GM12878 (cell line): ENCODE measurements around the gene LCORL. TPM values are rescaled to one million over a fixed set of nuclear protein-coding genes. Genes with fewer than 3 reads are reported as not detected.

Source experiments
- ATAC-seq: fragments of 200-7000 bp; cut with Tn5 transposase; 3 replicates; pipeline ENCODE4 v1.9.1; 2020; ENCODE audit warnings: mild to moderate bottlenecking, moderate library complexity
- BruUV-seq: library from RNA; stranded (reverse); fragments of 400-500 nt; replicated peaks from 2 replicates; lab custom pipeline; 2021; lab: Mats Ljungman, UMichigan
- CTCF ChIA-PET: fragments of 300-600 bp; sonication (Branson Sonifier 250); formaldehyde crosslinking; extraction: SDS; loops from one replicate; lab custom pipeline; 2021; ENCODE audit warnings: inconsistent platforms; lab: Yijun Ruan, JAX
- POLR2A ChIA-PET: fragments of 350-600 bp; formaldehyde crosslinking; extraction: SDS; loops from one replicate; lab custom pipeline; 2021; ENCODE audit warnings: inconsistent platforms; lab: Charles Lee
- RAD21 ChIA-PET: fragments of 300-600 bp; sonication (Branson Sonifier 250); formaldehyde crosslinking; loops from one replicate; lab custom pipeline; 2023; ENCODE audit warnings: antibody characterized with exemption; ENCODE audit not compliant: unreplicated experiment; lab: Charles Lee
- SMC1A ChIA-PET: fragments of 300-600 bp; sonication (Branson Sonifier 250); formaldehyde crosslinking; loops from one replicate; lab custom pipeline; 2023; ENCODE audit not compliant: unreplicated experiment, uncharacterized antibody; lab: Charles Lee
- DNase-seq: peaks from one replicate; pipeline ENCODE4 v3.0.0-alpha.2; 2011; ENCODE audit warnings: low read depth, low spot score
- FAIRE-seq: peaks from 3 replicates; lab custom pipeline; 2011; peaks lifted over from hg19 to GRCh38; lab: Jason Lieb, UNC
- H2AFZ ChIP-seq: 2 replicates; pipeline ENCODE4 v1.6.0; 2011; ENCODE audit warnings: low read depth, low read length, control low read depth; ENCODE audit not compliant: control insufficient read depth
- H3K27ac ChIP-seq: 2 replicates; pipeline ENCODE4 v1.5.1; 2011; ENCODE audit warnings: control low read depth; ENCODE audit not compliant: control insufficient read depth, insufficient read depth
- H3K27me3 ChIP-seq, 2 experiments: replicated peaks in 1 of 2; 2 replicates each; pipeline versions ENCODE4 v1.6.0 to v1.6.1; 2011; ENCODE audit warnings: low read length in 1 of 2; ENCODE audit not compliant: control insufficient read depth in 2 of 2, insufficient read depth in 2 of 2
- H3K36me3 ChIP-seq, 2 experiments: 2 replicates each; pipeline ENCODE4 v1.5.1; 2011; ENCODE audit warnings: low read length in 1 of 2; ENCODE audit not compliant: control insufficient read depth in 2 of 2, insufficient read depth in 2 of 2
- H3K4me1 ChIP-seq: 2 replicates; pipeline ENCODE4 v1.6.1; 2011; ENCODE audit warnings: mild to moderate bottlenecking, low read length, moderate library complexity, mixed read lengths; ENCODE audit not compliant: control insufficient read depth, insufficient read depth
- H3K4me2 ChIP-seq: 2 replicates; pipeline ENCODE4 v1.6.0; 2011; ENCODE audit warnings: control low read depth; ENCODE audit not compliant: control insufficient read depth, insufficient read depth
- H3K4me3 ChIP-seq: fragments of 200-600 bp; sonication (generic); 2 replicates; pipeline ENCODE4 v1.5.1; 2016
- H3K79me2 ChIP-seq: 2 replicates; pipeline ENCODE4 v1.6.0; 2011; ENCODE audit warnings: low read length; ENCODE audit not compliant: control insufficient read depth, insufficient read depth
- H3K9ac ChIP-seq: 2 replicates; pipeline ENCODE4 v1.8.0; 2011; ENCODE audit warnings: low read length, control low read depth, mixed read lengths; ENCODE audit not compliant: control insufficient read depth, insufficient read depth
- H3K9me3 ChIP-seq: replicated peaks from 3 replicates; pipeline ENCODE4 v1.5.1; 2011; ENCODE audit warnings: mild to moderate bottlenecking, low read length; ENCODE audit not compliant: control insufficient read depth, insufficient read depth
- H4K20me1 ChIP-seq: 2 replicates; pipeline ENCODE4 v1.6.0; 2011; ENCODE audit not compliant: control insufficient read depth, insufficient read depth
- GATAD2B ChIP-seq: fragments of 450-650 bp; conservative IDR thresholded peaks from 2 replicates; pipeline ENCODE4 v1.6.1; 2017; ENCODE audit warnings: low read depth, mild to moderate bottlenecking, moderate library complexity
- HDGF ChIP-seq: fragments of 450-650 bp; IDR thresholded peaks from 2 replicates; pipeline ENCODE4 v1.6.1; 2016; ENCODE audit warnings: antibody characterized with exemption
- MAX ChIP-seq: IDR thresholded peaks from 2 replicates; pipeline ENCODE4 v1.6.1; 2012; ENCODE audit warnings: low read depth, low read length, improper control_type of control experiment
- SIN3A ChIP-seq: IDR thresholded peaks from 2 replicates; pipeline ENCODE4 v1.6.1; 2012; ENCODE audit warnings: low read depth, low read length, improper control_type of control experiment
- SUZ12 ChIP-seq: fragments of 200-600 bp; sonication (generic); IDR thresholded peaks from one replicate; pipeline ENCODE4 v1.6.1; 2018; ENCODE audit warnings: antibody characterized with exemption, mild to moderate bottlenecking; ENCODE audit not compliant: unreplicated experiment
- ZNF622 ChIP-seq: fragments of 450-650 bp; IDR thresholded peaks from 2 replicates; pipeline ENCODE4 v1.6.1; 2017; ENCODE audit warnings: mild to moderate bottlenecking, inconsistent platforms
- WGBS: methylation state at CpG from one replicate; pipeline ENCODE4 v1.1.6; 2016; ENCODE audit warnings: low lambda C conversion rate; ENCODE audit not compliant: insufficient replicate concordance, insufficient coverage; ENCODE audit errors: missing lambda C conversion rate; 5-methylcytosine and 5-hydroxymethylcytosine counted together
- in situ Hi-C: fragments of 300-500 bp; cut with MboI; formaldehyde crosslinking; loops from 9 replicates; pipeline ENCODE4 v1.14.3; 2018; ENCODE audit warnings: mixed read lengths
- intact Hi-C: fragments of 100-400 bp; cut with micrococcal nuclease; formaldehyde crosslinking; loops from one replicate; pipeline ENCODE4 v1.14.2; 2022; ENCODE audit not compliant: unreplicated experiment
- polyA plus RNA-seq, 11 experiments: library from polyadenylated mRNA; depleted of rRNA in 4 of 11; unstranded in 6 of 11; stranded (reverse) in 5 of 11; fragments of >200 nt; fragmentation: Nextera tagmentation in 4 of 11; fragmentation: Illumina TruSeq in 1 of 11; extraction: Ambion mirVana in 4 of 11; extraction: Trizol in 1 of 11; gene quantifications; 1 replicate in 1 of 11; 2 replicates in 10 of 11; pipeline versions ENCODE4 v1.2.1 to v1.2.3, GENCODE V29; 2011 to 2016; ENCODE audit warnings: inconsistent platforms in 2 of 11, missing spikeins in 2 of 11, low read depth in 1 of 11
- total RNA-seq, 4 experiments: library from RNA; depleted of rRNA in 3 of 4; stranded (reverse); fragments of >200 nt in 3 of 4; fragmentation: Illumina TruSeq in 1 of 4; extraction: Trizol in 1 of 4; gene quantifications; 2 replicates each; pipeline versions ENCODE4 v1.2.1 to v1.2.3, GENCODE V29; 2013 to 2021
- TF ChIP-seq, protein P1 (sequence below): fragments of 450-650 bp; formaldehyde crosslinking; IDR thresholded peaks from 2 replicates; pipeline ENCODE4 v1.4.0; 2020; ENCODE audit warnings: mild to moderate bottlenecking, moderate library complexity
- TF ChIP-seq, protein P2 (sequence below): fragments of 450-650 bp; IDR thresholded peaks from 2 replicates; pipeline ENCODE4 v1.6.1; 2016; ENCODE audit warnings: mild to moderate bottlenecking, moderate library complexity, borderline replicate concordance

LCORL gene
- total and polyA plus RNA-seq, 10 of the 15 experiments (the other 5 are each of a cell fraction or from before 2014, with no cell fraction given), result 2.2 to 9.8 (median 5.9) TPM

DNA sequence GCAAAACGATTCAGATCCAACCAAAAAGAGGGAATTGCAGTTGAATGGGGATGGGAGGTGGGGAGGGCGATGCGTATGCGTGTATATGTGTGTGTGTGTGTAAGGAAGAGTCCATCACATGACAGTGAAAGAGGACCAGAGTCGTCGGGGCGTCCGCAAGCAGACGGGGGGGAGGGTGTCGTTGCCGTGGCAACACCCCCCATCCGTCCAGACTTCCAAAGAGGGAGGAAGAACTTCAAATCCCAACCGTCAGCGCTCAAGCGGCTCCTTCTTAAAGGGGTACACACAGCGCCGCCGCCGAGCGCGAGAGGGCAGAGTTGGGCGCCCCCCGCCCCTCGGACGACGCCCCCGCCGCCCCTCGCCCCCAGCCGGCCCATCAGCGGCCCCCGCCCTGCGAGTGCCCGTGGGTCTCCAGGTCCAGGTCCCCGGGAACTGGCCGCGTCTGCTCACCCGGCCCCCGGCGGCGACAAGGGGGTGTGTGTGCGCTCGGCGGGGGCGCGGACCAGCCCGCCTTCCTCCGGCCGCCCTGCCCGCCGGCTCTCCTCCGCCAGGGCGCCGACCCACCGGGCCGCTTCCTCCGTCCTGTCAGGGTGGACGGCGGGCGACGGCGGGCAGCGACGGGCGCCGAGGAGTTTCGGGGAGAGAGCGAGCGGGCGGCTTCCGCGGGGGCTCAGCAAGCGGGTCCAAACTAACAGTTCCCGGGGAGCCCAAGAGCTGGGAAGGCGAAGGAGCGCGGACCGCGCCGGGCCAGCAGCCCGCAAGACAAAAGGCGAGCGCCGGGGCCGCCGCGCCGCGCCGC, 685 bp downstream of the LCORL start (continued):
- TF ChIP-seq, protein P1, sequence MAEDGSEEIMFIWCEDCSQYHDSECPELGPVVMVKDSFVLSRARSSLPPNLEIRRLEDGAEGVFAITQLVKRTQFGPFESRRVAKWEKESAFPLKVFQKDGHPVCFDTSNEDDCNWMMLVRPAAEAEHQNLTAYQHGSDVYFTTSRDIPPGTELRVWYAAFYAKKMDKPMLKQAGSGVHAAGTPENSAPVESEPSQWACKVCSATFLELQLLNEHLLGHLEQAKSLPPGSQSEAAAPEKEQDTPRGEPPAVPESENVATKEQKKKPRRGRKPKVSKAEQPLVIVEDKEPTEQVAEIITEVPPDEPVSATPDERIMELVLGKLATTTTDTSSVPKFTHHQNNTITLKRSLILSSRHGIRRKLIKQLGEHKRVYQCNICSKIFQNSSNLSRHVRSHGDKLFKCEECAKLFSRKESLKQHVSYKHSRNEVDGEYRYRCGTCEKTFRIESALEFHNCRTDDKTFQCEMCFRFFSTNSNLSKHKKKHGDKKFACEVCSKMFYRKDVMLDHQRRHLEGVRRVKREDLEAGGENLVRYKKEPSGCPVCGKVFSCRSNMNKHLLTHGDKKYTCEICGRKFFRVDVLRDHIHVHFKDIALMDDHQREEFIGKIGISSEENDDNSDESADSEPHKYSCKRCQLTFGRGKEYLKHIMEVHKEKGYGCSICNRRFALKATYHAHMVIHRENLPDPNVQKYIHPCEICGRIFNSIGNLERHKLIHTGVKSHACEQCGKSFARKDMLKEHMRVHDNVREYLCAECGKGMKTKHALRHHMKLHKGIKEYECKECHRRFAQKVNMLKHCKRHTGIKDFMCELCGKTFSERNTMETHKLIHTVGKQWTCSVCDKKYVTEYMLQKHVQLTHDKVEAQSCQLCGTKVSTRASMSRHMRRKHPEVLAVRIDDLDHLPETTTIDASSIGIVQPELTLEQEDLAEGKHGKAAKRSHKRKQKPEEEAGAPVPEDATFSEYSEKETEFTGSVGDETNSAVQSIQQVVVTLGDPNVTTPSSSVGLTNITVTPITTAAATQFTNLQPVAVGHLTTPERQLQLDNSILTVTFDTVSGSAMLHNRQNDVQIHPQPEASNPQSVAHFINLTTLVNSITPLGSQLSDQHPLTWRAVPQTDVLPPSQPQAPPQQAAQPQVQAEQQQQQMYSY, result no peak
- no peak for TF ChIP-seq SUZ12

GRCh38 chr4:18020145-18020670, 1.3 kb downstream of the LCORL start:
- Histone ChIP-seq H3K4me2 (peak overlapping the region; percentile 84), H3K4me1 (no peaks in the 10 kb centered on the region; the same call in 1 of the 2 replicates), H3K36me3 (no peaks in the 10 kb centered on the region), H3K79me2 (peaks cover 50% of the 10 kb centered on the region), H2AFZ (no peak overlapping the region; the same call in 1 of the 2 replicates), H3K27ac (no peak overlapping the region), H4K20me1 (no peaks in the 10 kb centered on the region), H3K9me3 (no peaks in the 10 kb centered on the region; the same call in 2 of the 3 replicates), H3K4me3 (peak overlapping the region; percentile 90), H3K9ac (peak overlapping the region; percentile 60), H3K27me3 (no peaks in the 10 kb centered on the region)
- BruUV-seq, result no TSS peak
- intact Hi-C loops, result loop anchor here (2.0 kb wide), 2 partner anchors 209 to 443 kb away; partner anchors contain the start of genes DCAF16, LAP3 and NCAPG
- no peak for DNase-seq
- in situ Hi-C loops, result loop anchor here (10.0 kb wide), 2 partner anchors 205 to 445 kb away; partner anchors contain the start of genes DCAF16, LAP3 and NCAPG
- ChIA-PET CTCF (interaction anchor here (0.7 to 1.7 kb wide), 6 partner anchors 9 to 211 kb away, joined by 3 to 6 read pairs (median 3); no protein-coding TSS in a partner anchor), POLR2A (interaction anchor here (0.6 to 1.0 kb wide), 2 partner anchors 200 to 443 kb away, joined by 3 read pairs; partner anchors contain the start of gene LAP3), RAD21 (interaction anchor here (1.2 to 1.6 kb wide), 2 partner anchors 203 to 442 kb away, joined by 3 to 9 read pairs; no protein-coding TSS in a partner anchor)
- 2% methylated on average over 16 of the region's 16 CpGs for WGBS
- no peak for ATAC-seq
- no peak for FAIRE-seq
- TF ChIP-seq MAX (0 out of 2 replicates have a peak, but pooled peaks have one; percentile 9), ZNF622 (no peak), HDGF (0 out of 2 replicates have a peak, but pooled peaks have one; percentile 58), SIN3A (0 out of 2 replicates have a peak, but pooled peaks have one; percentile 48), GATAD2B (no peak)
- TF ChIP-seq, protein P2, sequence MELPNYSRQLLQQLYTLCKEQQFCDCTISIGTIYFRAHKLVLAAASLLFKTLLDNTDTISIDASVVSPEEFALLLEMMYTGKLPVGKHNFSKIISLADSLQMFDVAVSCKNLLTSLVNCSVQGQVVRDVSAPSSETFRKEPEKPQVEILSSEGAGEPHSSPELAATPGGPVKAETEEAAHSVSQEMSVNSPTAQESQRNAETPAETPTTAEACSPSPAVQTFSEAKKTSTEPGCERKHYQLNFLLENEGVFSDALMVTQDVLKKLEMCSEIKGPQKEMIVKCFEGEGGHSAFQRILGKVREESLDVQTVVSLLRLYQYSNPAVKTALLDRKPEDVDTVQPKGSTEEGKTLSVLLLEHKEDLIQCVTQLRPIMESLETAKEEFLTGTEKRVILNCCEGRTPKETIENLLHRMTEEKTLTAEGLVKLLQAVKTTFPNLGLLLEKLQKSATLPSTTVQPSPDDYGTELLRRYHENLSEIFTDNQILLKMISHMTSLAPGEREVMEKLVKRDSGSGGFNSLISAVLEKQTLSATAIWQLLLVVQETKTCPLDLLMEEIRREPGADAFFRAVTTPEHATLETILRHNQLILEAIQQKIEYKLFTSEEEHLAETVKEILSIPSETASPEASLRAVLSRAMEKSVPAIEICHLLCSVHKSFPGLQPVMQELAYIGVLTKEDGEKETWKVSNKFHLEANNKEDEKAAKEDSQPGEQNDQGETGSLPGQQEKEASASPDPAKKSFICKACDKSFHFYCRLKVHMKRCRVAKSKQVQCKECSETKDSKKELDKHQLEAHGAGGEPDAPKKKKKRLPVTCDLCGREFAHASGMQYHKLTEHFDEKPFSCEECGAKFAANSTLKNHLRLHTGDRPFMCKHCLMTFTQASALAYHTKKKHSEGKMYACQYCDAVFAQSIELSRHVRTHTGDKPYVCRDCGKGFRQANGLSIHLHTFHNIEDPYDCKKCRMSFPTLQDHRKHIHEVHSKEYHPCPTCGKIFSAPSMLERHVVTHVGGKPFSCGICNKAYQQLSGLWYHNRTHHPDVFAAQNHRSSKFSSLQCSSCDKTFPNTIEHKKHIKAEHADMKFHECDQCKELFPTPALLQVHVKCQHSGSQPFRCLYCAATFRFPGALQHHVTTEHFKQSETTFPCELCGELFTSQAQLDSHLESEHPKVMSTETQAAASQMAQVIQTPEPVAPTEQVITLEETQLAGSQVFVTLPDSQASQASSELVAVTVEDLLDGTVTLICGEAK, result 0 out of 2 replicates have a peak, but pooled peaks have one; percentile 18
- TF ChIP-seq, all 136 proteins: peak for 4
- SMC1A ChIA-PET, result interaction anchor here (0.7 to 1.7 kb wide), 4 partner anchors 9 to 203 kb away, joined by 3 to 7 read pairs (median 4); no protein-coding TSS in a partner anchor
